ENCODE data around the gene KATNB1.

KATNB1 gene

DNA sequence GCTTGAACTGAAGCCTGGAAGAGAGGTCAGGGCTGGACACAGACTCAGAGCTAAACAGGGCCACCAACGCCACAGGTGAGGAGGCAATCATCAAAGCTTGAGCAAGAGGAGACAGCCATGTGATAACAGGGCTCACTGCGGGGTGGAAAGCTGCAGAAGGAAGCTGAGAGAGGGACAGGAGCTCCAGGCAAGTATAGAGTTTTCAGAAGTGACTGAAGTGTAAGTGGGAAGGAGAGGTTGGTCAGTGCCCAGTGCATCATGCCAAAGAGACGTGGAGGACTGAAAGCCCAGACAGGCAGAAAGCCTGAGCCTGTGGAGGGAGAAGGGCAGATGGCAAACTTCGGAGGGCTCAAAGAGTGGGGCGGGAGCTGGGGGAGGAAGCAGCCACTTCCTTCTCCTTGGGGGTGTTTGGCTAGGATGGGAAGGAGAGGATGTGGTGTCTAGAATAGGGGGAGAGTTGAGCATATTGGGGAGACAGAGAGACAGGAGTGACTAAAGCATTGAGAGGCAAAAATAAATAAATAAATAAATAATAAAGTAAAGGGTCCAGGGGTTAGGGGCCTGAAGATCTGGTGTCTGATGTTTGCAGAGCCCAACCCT is 64.1 kb downstream of the KATNB1 start:
- H3K4me3 ChIP-seq (ENCODE audit: low read depth, low read length), result no peak overlapping the region
- no peak for DNase-seq (ENCODE audit: low read depth)
- TF ChIP-seq, protein P1, sequence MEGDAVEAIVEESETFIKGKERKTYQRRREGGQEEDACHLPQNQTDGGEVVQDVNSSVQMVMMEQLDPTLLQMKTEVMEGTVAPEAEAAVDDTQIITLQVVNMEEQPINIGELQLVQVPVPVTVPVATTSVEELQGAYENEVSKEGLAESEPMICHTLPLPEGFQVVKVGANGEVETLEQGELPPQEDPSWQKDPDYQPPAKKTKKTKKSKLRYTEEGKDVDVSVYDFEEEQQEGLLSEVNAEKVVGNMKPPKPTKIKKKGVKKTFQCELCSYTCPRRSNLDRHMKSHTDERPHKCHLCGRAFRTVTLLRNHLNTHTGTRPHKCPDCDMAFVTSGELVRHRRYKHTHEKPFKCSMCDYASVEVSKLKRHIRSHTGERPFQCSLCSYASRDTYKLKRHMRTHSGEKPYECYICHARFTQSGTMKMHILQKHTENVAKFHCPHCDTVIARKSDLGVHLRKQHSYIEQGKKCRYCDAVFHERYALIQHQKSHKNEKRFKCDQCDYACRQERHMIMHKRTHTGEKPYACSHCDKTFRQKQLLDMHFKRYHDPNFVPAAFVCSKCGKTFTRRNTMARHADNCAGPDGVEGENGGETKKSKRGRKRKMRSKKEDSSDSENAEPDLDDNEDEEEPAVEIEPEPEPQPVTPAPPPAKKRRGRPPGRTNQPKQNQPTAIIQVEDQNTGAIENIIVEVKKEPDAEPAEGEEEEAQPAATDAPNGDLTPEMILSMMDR (IDR thresholded peaks at IDR 0.05; ENCODE audit: control insufficient read depth, extremely low read depth, insufficient read depth), result no peak

DNA sequence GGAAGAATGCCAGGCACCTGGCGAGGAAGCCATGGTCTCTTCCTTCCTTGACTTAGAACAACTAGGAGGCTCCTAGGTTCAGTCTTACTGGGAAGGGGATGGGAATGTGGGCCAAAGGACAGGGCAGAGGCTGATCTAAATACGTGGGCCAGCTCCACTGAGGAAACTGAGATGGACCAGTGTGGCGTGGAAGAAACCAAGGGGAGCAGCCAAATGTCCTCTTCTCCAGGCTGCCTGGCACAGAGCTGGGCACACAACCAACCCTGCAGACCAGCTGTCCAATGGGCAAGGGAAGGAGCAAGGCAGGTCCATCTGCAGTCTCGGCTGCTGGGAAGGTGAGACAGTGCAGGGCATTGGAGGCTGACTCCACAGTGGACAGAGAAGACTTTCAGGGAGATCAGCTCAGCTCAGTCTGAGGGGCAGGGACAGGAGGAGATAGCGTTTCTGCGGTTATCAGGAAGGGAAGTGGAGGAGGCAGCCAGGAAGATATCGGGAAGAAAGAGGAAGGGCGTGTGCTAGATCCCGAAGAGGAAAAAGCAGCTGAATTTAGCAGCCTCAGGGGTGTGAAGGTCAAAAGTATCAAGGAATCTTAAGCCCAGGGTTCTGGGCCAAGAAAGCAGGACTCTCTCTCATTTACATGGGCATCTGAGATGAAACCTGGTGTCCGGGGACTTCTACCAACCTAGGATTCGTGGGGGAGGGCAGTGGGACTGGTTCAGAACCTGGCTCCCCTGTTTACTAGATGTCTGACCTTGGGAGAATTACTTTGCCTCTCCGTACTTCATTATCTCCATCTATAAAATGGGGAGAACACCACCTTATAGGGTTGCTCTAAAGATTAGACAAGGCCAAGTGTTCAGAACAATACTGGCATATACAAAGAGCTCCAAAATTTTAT is 64.9 kb downstream of the KATNB1 start:
- TF ChIP-seq, protein P1 (IDR thresholded peaks at IDR 0.05; ENCODE audit: control insufficient read depth, extremely low read depth, insufficient read depth), result no peak
- no peak for DNase-seq (ENCODE audit: low read depth)
- no peak overlapping the region for H3K4me3 ChIP-seq (ENCODE audit: low read depth, low read length)

DNA sequence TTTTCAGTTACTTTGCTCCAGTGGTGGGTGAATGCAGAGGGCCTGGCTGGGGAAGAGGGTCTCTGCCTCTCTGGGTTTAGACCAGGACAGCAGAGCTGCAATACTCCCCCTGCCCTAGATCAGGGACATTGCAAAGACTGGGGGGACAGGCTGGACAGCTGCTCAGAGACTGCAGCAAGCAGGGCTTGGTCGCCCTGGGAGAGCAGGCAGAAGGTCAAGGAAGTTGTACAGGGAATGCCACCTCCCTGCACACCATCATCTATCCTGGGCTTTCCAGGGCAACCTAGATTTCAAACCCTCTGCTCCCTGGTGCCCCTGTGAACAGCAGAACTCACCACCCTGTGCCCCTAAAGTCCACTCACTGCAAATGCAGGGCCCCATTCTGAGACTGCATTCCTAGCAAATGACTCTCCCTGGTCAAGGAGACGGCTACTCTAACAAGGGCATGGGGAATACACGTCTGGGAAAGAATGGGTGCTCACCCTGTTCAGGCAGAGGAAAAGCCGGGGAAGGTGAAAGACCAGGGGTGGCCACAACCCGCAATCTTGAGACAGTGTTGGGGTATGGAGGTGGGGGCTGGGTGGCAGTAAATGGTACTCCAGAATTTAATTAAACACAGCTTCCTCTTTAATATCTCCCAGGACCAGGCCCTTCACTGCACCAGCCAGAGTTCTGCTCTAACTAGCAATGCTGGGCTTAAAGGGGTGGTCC is 65.7 kb downstream of the KATNB1 start:
- no peak overlapping the region for H3K4me3 ChIP-seq (ENCODE audit: low read depth, low read length)
- TF ChIP-seq, protein P1 (IDR thresholded peaks at IDR 0.05; ENCODE audit: control insufficient read depth, extremely low read depth, insufficient read depth), result no peak
- no peak for DNase-seq (ENCODE audit: low read depth)

DNA sequence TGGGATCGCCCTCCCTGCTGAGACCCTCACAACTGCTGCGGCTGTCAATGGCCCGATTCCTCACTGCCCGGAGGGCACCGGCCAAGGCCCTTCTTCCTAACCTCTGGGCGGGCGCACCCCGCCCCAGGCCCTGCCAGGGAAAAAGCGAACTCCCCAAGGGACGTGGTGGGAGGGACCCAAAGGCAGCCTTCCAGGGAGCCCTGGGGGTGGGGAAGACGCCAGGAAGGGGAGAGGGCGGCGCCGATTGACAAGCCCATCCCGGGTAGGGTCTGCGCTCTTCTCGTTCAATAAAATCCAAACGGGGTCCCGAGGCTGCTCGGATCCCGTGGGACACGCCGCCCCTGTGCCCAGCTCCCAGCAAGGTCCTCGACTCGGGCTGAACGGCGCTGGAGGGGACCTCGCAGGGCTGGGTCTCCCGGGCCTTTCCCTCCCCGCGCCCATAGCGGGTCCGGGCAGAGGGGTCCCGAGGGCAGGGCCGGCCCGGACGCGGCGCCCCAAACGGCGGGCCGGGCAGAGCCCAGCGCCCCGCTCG is 66.3 kb downstream of the KATNB1 start:
- no peak for DNase-seq (ENCODE audit: low read depth)
- H3K4me3 ChIP-seq (ENCODE audit: low read depth, low read length), result no peak overlapping the region
- TF ChIP-seq, protein P1 (IDR thresholded peaks at IDR 0.05; ENCODE audit: control insufficient read depth, extremely low read depth, insufficient read depth), result no peak

DNA sequence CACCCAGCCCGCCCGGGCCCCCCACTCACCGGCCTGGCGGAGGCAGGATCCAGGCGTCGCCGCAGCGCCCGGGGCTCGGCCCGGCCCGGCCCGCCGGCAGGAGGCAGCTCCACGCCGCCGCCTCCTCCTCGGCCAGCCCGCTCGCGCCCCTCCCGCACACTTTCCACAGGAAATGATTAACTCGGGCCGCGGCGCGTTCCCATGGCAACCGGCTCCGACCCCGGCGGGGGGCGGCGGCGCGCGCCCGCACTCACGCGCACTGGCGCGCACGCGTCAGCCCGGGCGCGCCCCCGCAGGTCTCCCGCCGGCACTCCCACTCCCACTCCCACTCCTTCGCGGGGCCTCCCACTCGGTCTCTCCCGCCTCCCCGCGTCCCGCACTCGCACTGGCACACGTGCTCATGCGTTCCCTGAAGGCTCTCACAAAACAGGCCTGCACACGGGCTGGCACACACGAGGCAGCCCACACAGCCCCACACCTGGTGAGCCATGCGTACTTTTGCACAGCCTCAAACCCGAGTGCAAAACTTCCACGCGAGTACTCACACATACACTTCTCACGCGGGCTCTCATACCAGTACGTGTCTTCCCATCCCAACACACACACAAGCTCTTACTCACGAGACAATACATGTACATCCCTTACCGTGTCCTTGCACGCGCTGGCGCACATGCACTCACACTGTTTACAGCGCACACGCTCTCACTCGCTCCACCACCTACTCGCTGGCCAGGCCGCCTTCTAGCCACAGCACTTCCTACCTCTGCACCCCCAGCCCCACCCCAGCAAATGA is 67.0 kb downstream of the KATNB1 start, which contains the start of gene KIFC3:
TSS of gene KIFC3 (minus strand) at position 151 of the 793 bp plus-strand sequence. CDS start 4,248 bp downstream, outside the sequence.
- DNase-seq (ENCODE audit: low read depth), result no peak
- no peak within 1 kb of the TSS for H3K4me3 ChIP-seq (ENCODE audit: low read depth, low read length)
- TF ChIP-seq, protein P1 (IDR thresholded peaks at IDR 0.05; ENCODE audit: control insufficient read depth, extremely low read depth, insufficient read depth), result no peak
